Measurements from ENCODE around the gene RIMKLB. TPM values are rescaled to one million over a fixed set of nuclear protein-coding genes. Genes with fewer than 3 reads are reported as not detected.

RIMKLB gene
- total and polyA plus RNA-seq, 2 donors (not counting 1 experiment from before 2014, with no cell fraction given) = 13.0 to 22.3 TPM

GRCh38 chr12:8813572-8814357 is 116.0 kb downstream of the RIMKLB start:
- no peak overlapping the region for H3K4me2 ChIP-seq (ENCODE audit: extremely low read depth, insufficient read depth, low read length)
- no peaks in the 10 kb centered on the region for H4K20me1 ChIP-seq (ENCODE audit: control insufficient read depth, extremely low read depth, insufficient read depth, low read length)
- no peaks in the 10 kb centered on the region for H3K9me3 ChIP-seq (ENCODE audit: control insufficient read depth, insufficient read depth, low read depth, low read length)
- no peaks in the 10 kb centered on the region for H3K4me1 ChIP-seq (ENCODE audit: control insufficient read depth, extremely low read depth, insufficient read depth, low read length)
- no peak overlapping the region for H3K9ac ChIP-seq (ENCODE audit: insufficient read depth, low read length)
- no peak overlapping the region for H3K27ac ChIP-seq (ENCODE audit: insufficient read depth, low read length)
- H2AFZ ChIP-seq (ENCODE audit: low read length) = no peak overlapping the region
- H3K36me3 ChIP-seq (ENCODE audit: control insufficient read depth, insufficient read depth, low read length) = no peaks in the 10 kb centered on the region
- no peak overlapping the region for H3K4me3 ChIP-seq (replicated peaks in 1 of 4; ENCODE audit: control extremely low read depth in 1 of 4, insufficient read depth in 1 of 4, low read depth in 3 of 4, low read length in 4 of 4)
- H3K27me3 ChIP-seq (ENCODE audit: control insufficient read depth, insufficient read depth, low read length) = no peaks in the 10 kb centered on the region
- TF ChIP-seq CTCF (conservative IDR thresholded peaks at IDR 0.05 in 1 of 2, IDR thresholded peaks at IDR 0.05 in 1 of 2; ENCODE audit: low read depth in 1 of 2, low read length in 2 of 2) (no peak), EZH2 (IDR thresholded peaks at IDR 0.05; ENCODE audit: low read length, missing control alignments) (no peak)
- DNase-seq (ENCODE audit: low read depth in 2 of 2) = no peak
- no peaks in the 10 kb centered on the region for H3K79me2 ChIP-seq (ENCODE audit: control insufficient read depth, insufficient read depth, low read length)

- Histone ChIP-seq H3K36me3 (ENCODE audit: control insufficient read depth, insufficient read depth, low read length) (no peaks in the 10 kb centered on the region), H3K9ac (ENCODE audit: insufficient read depth, low read length) (no peak overlapping the region), H3K27ac (ENCODE audit: insufficient read depth, low read length) (no peak overlapping the region), H4K20me1 (ENCODE audit: control insufficient read depth, extremely low read depth, insufficient read depth, low read length) (no peaks in the 10 kb centered on the region), H3K79me2 (ENCODE audit: control insufficient read depth, insufficient read depth, low read length) (no peaks in the 10 kb centered on the region), H3K9me3 (ENCODE audit: control insufficient read depth, insufficient read depth, low read depth, low read length) (no peaks in the 10 kb centered on the region), H2AFZ (ENCODE audit: low read length) (no peak overlapping the region), H3K27me3 (ENCODE audit: control insufficient read depth, insufficient read depth, low read length) (no peaks in the 10 kb centered on the region), H3K4me1 (ENCODE audit: control insufficient read depth, extremely low read depth, insufficient read depth, low read length) (no peaks in the 10 kb centered on the region), H3K4me2 (ENCODE audit: extremely low read depth, insufficient read depth, low read length) (no peak overlapping the region), H3K4me3 (replicated peaks in 1 of 4; ENCODE audit: control extremely low read depth in 1 of 4, insufficient read depth in 1 of 4, low read depth in 3 of 4, low read length in 4 of 4) (no peak overlapping the region)
- no peak for TF ChIP-seq EZH2 (IDR thresholded peaks at IDR 0.05; ENCODE audit: low read length, missing control alignments)
- TF ChIP-seq CTCF (conservative IDR thresholded peaks at IDR 0.05 in 1 of 2, IDR thresholded peaks at IDR 0.05 in 1 of 2; ENCODE audit: low read depth in 1 of 2, low read length in 2 of 2) = no peak
- no peak for DNase-seq (ENCODE audit: low read depth in 2 of 2)
Measured at GRCh38 chr12:8816448-8817050, 118.8 kb downstream of the RIMKLB start.

DNA sequence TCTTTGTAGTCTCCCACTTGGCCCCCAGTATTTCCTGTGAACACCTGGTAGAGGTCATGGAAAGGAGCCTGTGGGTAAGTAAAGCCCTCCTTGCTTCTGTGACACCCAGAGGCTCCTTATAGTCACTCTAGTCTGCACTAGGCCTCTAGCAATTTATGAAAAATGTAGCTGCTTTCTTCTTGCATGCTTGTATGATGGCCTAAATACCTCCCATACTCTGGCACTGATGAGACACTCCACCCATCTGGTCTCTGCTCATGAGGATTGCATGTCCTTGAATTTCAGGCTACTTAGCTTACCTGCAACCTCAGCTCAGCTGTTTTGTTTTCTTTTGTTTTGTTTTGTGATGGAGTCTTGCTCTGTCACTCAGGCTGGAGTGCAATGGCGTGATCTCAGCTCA is 120.1 kb downstream of the RIMKLB start:
- H2AFZ ChIP-seq (ENCODE audit: low read length) = no peak overlapping the region
- H3K9me3 ChIP-seq (ENCODE audit: control insufficient read depth, insufficient read depth, low read depth, low read length) = no peaks in the 10 kb centered on the region
- no peak overlapping the region for H3K4me2 ChIP-seq (ENCODE audit: extremely low read depth, insufficient read depth, low read length)
- H3K79me2 ChIP-seq (ENCODE audit: control insufficient read depth, insufficient read depth, low read length) = no peaks in the 10 kb centered on the region
- no peak overlapping the region for H3K4me3 ChIP-seq (replicated peaks in 1 of 4; ENCODE audit: control extremely low read depth in 1 of 4, insufficient read depth in 1 of 4, low read depth in 3 of 4, low read length in 4 of 4)
- H3K27ac ChIP-seq (ENCODE audit: insufficient read depth, low read length) = no peak overlapping the region
- TF ChIP-seq EZH2 (IDR thresholded peaks at IDR 0.05; ENCODE audit: low read length, missing control alignments) (no peak), CTCF (conservative IDR thresholded peaks at IDR 0.05 in 1 of 2, IDR thresholded peaks at IDR 0.05 in 1 of 2; ENCODE audit: low read depth in 1 of 2, low read length in 2 of 2) (no peak)
- DNase-seq (ENCODE audit: low read depth in 2 of 2) = peak in 1 of 2 donors; percentile 22
- no peaks in the 10 kb centered on the region for H3K36me3 ChIP-seq (ENCODE audit: control insufficient read depth, insufficient read depth, low read length)
- no peaks in the 10 kb centered on the region for H3K4me1 ChIP-seq (ENCODE audit: control insufficient read depth, extremely low read depth, insufficient read depth, low read length)
- no peak overlapping the region for H3K9ac ChIP-seq (ENCODE audit: insufficient read depth, low read length)
- H4K20me1 ChIP-seq (ENCODE audit: control insufficient read depth, extremely low read depth, insufficient read depth, low read length) = no peaks in the 10 kb centered on the region
- no peaks in the 10 kb centered on the region for H3K27me3 ChIP-seq (ENCODE audit: control insufficient read depth, insufficient read depth, low read length)

Measured in fibroblast of lung (primary cell).